ENCODE results near the gene ELMO1.

ELMO1 gene

GRCh38 chr7:37450035-37450434 is 1.4 kb upstream of the ELMO1 start:
- no peak overlapping the region for H3K27ac ChIP-seq
- no peak for TF ChIP-seq CTCF (conservative IDR thresholded peaks at IDR 0.05; ENCODE audit: low read depth)
- POLR2A ChIA-PET (ENCODE audit: low non-redundant PET) = no interaction called here
- DNase-seq (ENCODE audit: low spot score) = no peak
- CTCF ChIA-PET = no interaction called here

- TF ChIP-seq CTCF (conservative IDR thresholded peaks at IDR 0.05; ENCODE audit: low read depth) = no peak
- POLR2A ChIA-PET (ENCODE audit: low non-redundant PET) = no interaction called here
- CTCF ChIA-PET = no interaction called here
- no peak overlapping the region for H3K27ac ChIP-seq
- no peak for DNase-seq (ENCODE audit: low spot score)
Measured at GRCh38 chr7:37449621-37450020, 957 bp upstream of the ELMO1 start.

GRCh38 chr7:37448011-37448635 is 541 bp downstream of the ELMO1 start:
- TF ChIP-seq CTCF (conservative IDR thresholded peaks at IDR 0.05; ENCODE audit: low read depth) = no peak
- DNase-seq (ENCODE audit: low spot score) = no peak
- no peak overlapping the region for H3K27ac ChIP-seq
- CTCF ChIA-PET = no interaction called here
- POLR2A ChIA-PET (ENCODE audit: low non-redundant PET) = no interaction called here

- ChIA-PET CTCF (interaction anchor here (0.6 kb wide), 1 partner anchor 81 kb away, joined by 3 read pairs; no protein-coding TSS in a partner anchor), POLR2A (ENCODE audit: low non-redundant PET) (no interaction called here)
- no peak overlapping the region for H3K27ac ChIP-seq
- DNase-seq (ENCODE audit: low spot score) = no peak
- TF ChIP-seq CTCF (conservative IDR thresholded peaks at IDR 0.05; ENCODE audit: low read depth) = no peak
Measured at GRCh38 chr7:37446371-37446770, 2.3 kb downstream of the ELMO1 start.

- TF ChIP-seq CTCF (conservative IDR thresholded peaks at IDR 0.05; ENCODE audit: low read depth) = no peak
- CTCF ChIA-PET = interaction anchor here (0.6 kb wide), 1 partner anchor 81 kb away, joined by 3 read pairs; no protein-coding TSS in a partner anchor
- POLR2A ChIA-PET (ENCODE audit: low non-redundant PET) = no interaction called here
- DNase-seq (ENCODE audit: low spot score) = no peak
- no peak overlapping the region for H3K27ac ChIP-seq
Measured at GRCh38 chr7:37445790-37446189, 2.9 kb downstream of the ELMO1 start.

GRCh38 chr7:37445064-37445723 is 3.5 kb downstream of the ELMO1 start:
- CTCF ChIA-PET = interaction anchor here (0.7 kb wide), 1 partner anchor 34 kb away, joined by 5 read pairs; no protein-coding TSS in a partner anchor
- DNase-seq (ENCODE audit: low spot score) = no peak

More at GRCh38 chr7:37445064-37445723, 3.5 kb downstream of the ELMO1 start:
- no peak overlapping the region for H3K27ac ChIP-seq
- POLR2A ChIA-PET (ENCODE audit: low non-redundant PET) = no interaction called here
- TF ChIP-seq CTCF (conservative IDR thresholded peaks at IDR 0.05; ENCODE audit: low read depth) = no peak
